RWPE2 (cell line): Measurements from ENCODE around the gene TMEM87B.

ENCODE experiments used
- ATAC-seq: fragments of 200-7000 bp; cut with Tn5 transposase; 3 replicates; pipeline ENCODE4 v1.9.1; 2021; ENCODE audit warnings: low read depth
- DNase-seq: peaks from one replicate; pipeline ENCODE4 v3.0.0-alpha.2; 2020; ENCODE audit warnings: low spot score
- H3K27ac ChIP-seq: fragments of 450-650 bp; 2 replicates; pipeline ENCODE4 v1.5.1; 2017; ENCODE audit warnings: mild to moderate bottlenecking; ENCODE audit not compliant: poor library complexity, severe bottlenecking
- H3K27me3 ChIP-seq: fragments of 250-450 bp; sonication (Bioruptor Pico); 2 replicates; pipeline ENCODE4 v1.5.1; 2021; ENCODE audit warnings: mild to moderate bottlenecking, moderate library complexity; ENCODE audit not compliant: insufficient read depth, poor library complexity, severe bottlenecking
- H3K36me3 ChIP-seq: fragments of 250-450 bp; sonication (Bioruptor Pico); 2 replicates; pipeline ENCODE4 v1.5.1; 2020; ENCODE audit warnings: low read depth, mild to moderate bottlenecking, moderate library complexity
- H3K4me1 ChIP-seq: fragments of 250-450 bp; sonication (Bioruptor Pico); 2 replicates; pipeline ENCODE4 v1.5.1; 2021; ENCODE audit warnings: mild to moderate bottlenecking, moderate library complexity; ENCODE audit not compliant: insufficient read depth, poor library complexity, severe bottlenecking
- H3K4me3 ChIP-seq: fragments of 250-450 bp; sonication (Bioruptor Pico); 2 replicates; pipeline ENCODE4 v1.5.1; 2021; ENCODE audit warnings: mild to moderate bottlenecking, moderate library complexity; ENCODE audit not compliant: severe bottlenecking
- H3K9me3 ChIP-seq: fragments of 250-450 bp; sonication (Bioruptor Pico); 2 replicates; pipeline ENCODE4 v1.5.1; 2021; ENCODE audit warnings: mild to moderate bottlenecking, moderate library complexity; ENCODE audit not compliant: severe bottlenecking
- TF ChIP-seq, protein P1 (sequence below): fragments of 450-650 bp; IDR thresholded peaks from one replicate; pipeline ENCODE4 v1.5.1; 2017; ENCODE audit warnings: mild to moderate bottlenecking, moderate library complexity; ENCODE audit not compliant: poor library complexity, severe bottlenecking

TMEM87B gene

DNA sequence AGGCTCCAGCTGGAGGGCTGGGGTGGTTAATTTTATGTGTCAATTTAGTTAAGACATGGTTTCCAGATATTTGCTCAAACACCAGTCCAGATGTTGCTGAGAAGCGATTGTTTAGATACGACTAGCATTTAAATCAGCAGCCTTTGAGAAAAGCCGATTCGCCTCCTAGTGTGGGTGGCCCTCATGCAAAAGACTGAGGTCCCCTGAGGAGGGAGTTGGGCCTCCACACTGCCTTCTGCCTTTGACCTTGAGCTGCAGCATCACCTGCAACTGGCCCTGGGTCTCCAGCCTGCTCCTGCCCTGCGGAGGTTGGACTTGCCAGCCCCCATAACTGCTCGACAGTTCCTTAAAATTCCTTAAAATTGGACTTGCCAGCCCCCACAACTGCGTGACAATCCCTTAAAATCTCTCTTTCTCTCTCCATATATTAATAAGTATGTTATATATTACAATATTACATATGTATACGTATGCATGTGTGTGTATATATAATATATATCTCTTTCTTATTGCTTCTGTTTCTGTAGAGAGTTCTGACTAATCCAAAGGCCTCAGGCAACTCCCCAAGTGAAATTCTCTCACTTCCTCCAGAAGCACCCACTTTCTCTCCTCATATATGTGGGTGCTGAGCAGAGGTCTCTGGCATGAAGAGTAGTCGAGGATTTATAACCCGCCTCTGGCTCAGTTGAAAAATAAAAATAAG is 97.6 kb downstream of the TMEM87B start:
- Histone ChIP-seq H3K27ac (no peak overlapping the region), H3K36me3 (no peaks in the 10 kb centered on the region), H3K27me3 (no peaks in the 10 kb centered on the region), H3K4me1 (no peaks in the 10 kb centered on the region), H3K4me3 (no peak overlapping the region), H3K9me3 (no peaks in the 10 kb centered on the region)
- ATAC-seq (no peak), DNase-seq (no peak)
- TF ChIP-seq, protein P1, sequence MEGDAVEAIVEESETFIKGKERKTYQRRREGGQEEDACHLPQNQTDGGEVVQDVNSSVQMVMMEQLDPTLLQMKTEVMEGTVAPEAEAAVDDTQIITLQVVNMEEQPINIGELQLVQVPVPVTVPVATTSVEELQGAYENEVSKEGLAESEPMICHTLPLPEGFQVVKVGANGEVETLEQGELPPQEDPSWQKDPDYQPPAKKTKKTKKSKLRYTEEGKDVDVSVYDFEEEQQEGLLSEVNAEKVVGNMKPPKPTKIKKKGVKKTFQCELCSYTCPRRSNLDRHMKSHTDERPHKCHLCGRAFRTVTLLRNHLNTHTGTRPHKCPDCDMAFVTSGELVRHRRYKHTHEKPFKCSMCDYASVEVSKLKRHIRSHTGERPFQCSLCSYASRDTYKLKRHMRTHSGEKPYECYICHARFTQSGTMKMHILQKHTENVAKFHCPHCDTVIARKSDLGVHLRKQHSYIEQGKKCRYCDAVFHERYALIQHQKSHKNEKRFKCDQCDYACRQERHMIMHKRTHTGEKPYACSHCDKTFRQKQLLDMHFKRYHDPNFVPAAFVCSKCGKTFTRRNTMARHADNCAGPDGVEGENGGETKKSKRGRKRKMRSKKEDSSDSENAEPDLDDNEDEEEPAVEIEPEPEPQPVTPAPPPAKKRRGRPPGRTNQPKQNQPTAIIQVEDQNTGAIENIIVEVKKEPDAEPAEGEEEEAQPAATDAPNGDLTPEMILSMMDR, result no peak

DNA sequence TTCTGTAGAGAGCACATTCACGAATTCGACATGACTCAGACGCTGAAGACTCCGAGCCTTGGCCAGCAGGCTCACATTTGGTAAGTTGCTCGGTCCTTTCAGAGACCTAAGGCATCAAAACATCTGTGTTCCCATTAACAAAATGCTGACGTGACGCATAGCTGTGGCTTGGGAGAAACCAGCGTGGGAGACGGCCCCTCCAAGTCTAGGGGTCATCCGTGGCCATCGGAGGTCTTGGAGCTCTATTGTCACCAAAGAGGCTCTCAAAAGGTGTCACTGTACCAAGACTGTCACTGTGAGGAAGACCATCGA is 98.1 kb downstream of the TMEM87B start:
- Histone ChIP-seq H3K4me1 (no peaks in the 10 kb centered on the region), H3K27ac (no peak overlapping the region), H3K4me3 (no peak overlapping the region), H3K27me3 (no peaks in the 10 kb centered on the region), H3K36me3 (no peaks in the 10 kb centered on the region), H3K9me3 (no peaks in the 10 kb centered on the region)
- DNase-seq (no peak), ATAC-seq (no peak)
- TF ChIP-seq, protein P1, result no peak

DNA sequence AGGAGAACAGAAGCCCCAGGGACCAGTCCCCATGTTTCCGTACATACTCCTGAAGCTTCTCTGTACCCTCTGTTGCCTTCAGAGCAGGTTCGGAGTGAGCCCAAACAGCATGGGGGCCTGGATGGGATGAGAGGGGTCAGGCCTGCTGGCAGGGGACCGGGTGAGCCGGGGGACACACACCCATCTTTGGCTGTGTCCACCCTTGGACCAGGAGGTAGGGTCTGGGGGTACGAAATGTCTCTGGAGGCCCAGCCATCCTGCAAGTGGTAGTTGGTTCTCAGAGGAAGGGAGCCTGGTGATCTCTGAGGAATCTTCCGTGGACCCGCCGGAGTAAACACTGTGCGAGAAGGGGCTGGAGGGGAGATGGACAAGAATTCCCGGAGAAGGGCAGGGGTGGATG is 98.4 kb downstream of the TMEM87B start:
- Histone ChIP-seq H3K4me3 (no peak overlapping the region), H3K9me3 (no peaks in the 10 kb centered on the region), H3K27me3 (no peaks in the 10 kb centered on the region), H3K27ac (no peak overlapping the region), H3K4me1 (no peaks in the 10 kb centered on the region), H3K36me3 (no peaks in the 10 kb centered on the region)
- no peak for ATAC-seq
- TF ChIP-seq, protein P1, result no peak
- no peak for DNase-seq

DNA sequence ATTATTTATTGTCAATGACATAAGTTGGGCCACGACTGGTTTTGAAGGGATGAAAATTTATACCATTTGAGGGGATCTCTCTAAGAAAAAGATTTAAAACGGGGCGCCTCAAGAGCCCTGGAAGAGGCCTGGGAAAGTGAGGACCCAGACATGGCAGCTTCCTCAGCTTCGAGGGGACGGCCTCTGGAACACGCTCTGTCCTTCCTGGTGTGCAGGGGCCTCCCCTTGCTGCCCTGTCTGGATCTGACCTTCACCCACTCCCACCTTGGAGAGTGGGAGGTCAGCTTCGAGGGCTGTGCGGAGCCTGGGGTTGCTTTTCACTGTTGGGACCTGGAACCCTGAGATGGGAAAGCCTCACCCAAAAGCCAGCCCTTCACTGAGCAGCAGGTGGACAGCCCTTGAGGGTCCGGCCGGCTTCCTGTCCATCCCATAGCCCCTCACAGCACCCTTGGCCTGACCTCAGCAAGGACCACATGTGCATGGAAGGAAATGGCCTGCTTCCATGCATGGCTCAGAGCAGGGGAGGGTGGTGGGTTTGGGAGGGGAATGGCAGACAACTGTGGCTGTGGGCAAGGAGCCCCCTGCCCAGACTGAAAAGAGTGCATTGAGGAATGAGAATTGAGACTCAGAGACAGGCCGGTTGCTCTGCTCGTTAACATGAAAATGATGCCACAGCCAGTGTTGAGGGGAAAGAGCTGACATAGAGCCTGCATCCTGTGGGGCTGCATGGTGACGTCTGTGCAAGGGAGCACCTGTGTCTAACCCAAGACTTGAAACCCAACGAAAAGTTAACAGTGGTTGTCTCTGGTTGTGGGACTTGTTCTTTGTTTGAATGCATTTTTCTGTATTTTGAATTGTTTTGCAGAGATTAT is 99.4 kb downstream of the TMEM87B start:
- DNase-seq (no peak), ATAC-seq (no peak)
- no peak overlapping the region for H3K4me3 ChIP-seq
- H3K9me3 ChIP-seq, result no peaks in the 10 kb centered on the region
- no peaks in the 10 kb centered on the region for H3K36me3 ChIP-seq
- H3K27ac ChIP-seq, result no peak overlapping the region
- no peaks in the 10 kb centered on the region for H3K4me1 ChIP-seq
- TF ChIP-seq, protein P1, result no peak
- no peaks in the 10 kb centered on the region for H3K27me3 ChIP-seq
